Measurements from ENCODE around the gene SLC35F3. TPM values are rescaled to one million over a fixed set of nuclear protein-coding genes. Genes with fewer than 3 reads are reported as not detected.

The SLC35F3 gene
- total and polyA plus RNA-seq, 7 experiments from 2014 or later, result 0.11 to 15.2 (median 0.96) TPM; not detected in 2

DNA sequence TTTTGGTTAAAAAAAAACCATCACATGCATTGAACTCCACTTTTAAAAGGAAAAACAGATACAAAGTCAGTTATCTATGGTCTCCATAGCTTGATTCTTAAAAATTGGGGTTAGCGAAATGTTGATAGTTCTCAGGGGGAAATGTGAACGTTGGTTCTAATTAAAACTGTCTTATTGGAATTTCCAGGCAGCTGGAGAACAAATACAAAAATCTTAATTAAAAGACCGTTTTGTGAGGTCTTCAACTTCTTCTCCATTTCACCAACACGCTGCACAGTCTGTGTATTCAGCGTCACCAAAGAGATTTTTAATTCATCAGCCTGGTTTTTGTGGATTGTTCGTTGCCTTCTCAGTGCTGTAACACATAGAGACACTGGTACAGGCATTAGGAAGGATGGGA, 369.5 kb downstream of the SLC35F3 start:
- H3K27me3 Mint-ChIP-seq, result peaks cover 0 to 17% (median 0%) of the 10 kb centered on the region in 5 donors
- H3K36me3 ChIP-seq (ENCODE audit: control insufficient read depth in 2 of 3, insufficient read depth in 3 of 3, low read length in 3 of 3), result no peaks in the 10 kb centered on the region
- peaks cover 0 to 3% (median 0%) of the 10 kb centered on the region in 11 donors for H3K9me3 Mint-ChIP-seq
- DNase-seq, result no peak
- peaks cover 0 to 7% (median 0%) of the 10 kb centered on the region in 5 donors for H3K36me3 Mint-ChIP-seq
- no peak overlapping the region for H3K4me3 Mint-ChIP-seq
- ChIA-PET POLR2A (no interaction called here), CTCF (no interaction called here)
- no peak overlapping the region for H3K4me3 ChIP-seq (ENCODE audit: low read length)
- H3K4me1 Mint-ChIP-seq, result peaks cover 0 to 32% (median 0%) of the 10 kb centered on the region in 7 donors
- intact Hi-C loops (cut with micrococcal nuclease), result no loop called here
- H3K27ac Mint-ChIP-seq, result no peak overlapping the region
- no peaks in the 10 kb centered on the region for H3K27me3 ChIP-seq (ENCODE audit: control insufficient read depth in 2 of 2, insufficient read depth in 2 of 2, low read length in 2 of 2)
- no peak for ATAC-seq
- H3K4me1 ChIP-seq (ENCODE audit: control insufficient read depth in 2 of 2, insufficient read depth in 2 of 2, low read length in 2 of 2), result no peaks in the 10 kb centered on the region
- no peak overlapping the region for H3K27ac ChIP-seq (ENCODE audit: low read depth, low read length)
- H3K9me3 ChIP-seq (ENCODE audit: control insufficient read depth in 2 of 3, low read length in 3 of 3), result no peaks in the 10 kb centered on the region

GRCh38 chr1:234276151-234276788, 371.8 kb downstream of the SLC35F3 start:
- H3K27ac Mint-ChIP-seq, result peak overlapping the region in 1 of 9 donors; percentile 22
- no peak overlapping the region for H3K4me3 Mint-ChIP-seq
- ATAC-seq (no peak), DNase-seq (no peak)
- H3K9me3 ChIP-seq (ENCODE audit: control insufficient read depth in 2 of 3, low read length in 3 of 3), result no peaks in the 10 kb centered on the region
- H3K27ac ChIP-seq (ENCODE audit: low read depth, low read length), result no peak overlapping the region
- H3K4me1 Mint-ChIP-seq, result peaks cover 0 to 16% (median 0%) of the 10 kb centered on the region in 7 donors
- peaks cover 0 to 21% (median 0%) of the 10 kb centered on the region in 5 donors for H3K27me3 Mint-ChIP-seq
- no peak overlapping the region for H3K4me3 ChIP-seq (ENCODE audit: low read length)
- H3K9me3 Mint-ChIP-seq, result peaks cover 0 to 3% (median 0%) of the 10 kb centered on the region in 11 donors
- ChIA-PET CTCF (no interaction called here), POLR2A (no interaction called here)
- intact Hi-C loops (cut with micrococcal nuclease), result no loop called here
- no peaks in the 10 kb centered on the region for H3K4me1 ChIP-seq (ENCODE audit: control insufficient read depth in 2 of 2, insufficient read depth in 2 of 2, low read length in 2 of 2)
- H3K36me3 ChIP-seq (ENCODE audit: control insufficient read depth in 2 of 3, insufficient read depth in 3 of 3, low read length in 3 of 3), result no peaks in the 10 kb centered on the region
- H3K27me3 ChIP-seq (ENCODE audit: control insufficient read depth in 2 of 2, insufficient read depth in 2 of 2, low read length in 2 of 2), result no peaks in the 10 kb centered on the region
- peaks cover 0 to 4% (median 0%) of the 10 kb centered on the region in 5 donors for H3K36me3 Mint-ChIP-seq

DNA sequence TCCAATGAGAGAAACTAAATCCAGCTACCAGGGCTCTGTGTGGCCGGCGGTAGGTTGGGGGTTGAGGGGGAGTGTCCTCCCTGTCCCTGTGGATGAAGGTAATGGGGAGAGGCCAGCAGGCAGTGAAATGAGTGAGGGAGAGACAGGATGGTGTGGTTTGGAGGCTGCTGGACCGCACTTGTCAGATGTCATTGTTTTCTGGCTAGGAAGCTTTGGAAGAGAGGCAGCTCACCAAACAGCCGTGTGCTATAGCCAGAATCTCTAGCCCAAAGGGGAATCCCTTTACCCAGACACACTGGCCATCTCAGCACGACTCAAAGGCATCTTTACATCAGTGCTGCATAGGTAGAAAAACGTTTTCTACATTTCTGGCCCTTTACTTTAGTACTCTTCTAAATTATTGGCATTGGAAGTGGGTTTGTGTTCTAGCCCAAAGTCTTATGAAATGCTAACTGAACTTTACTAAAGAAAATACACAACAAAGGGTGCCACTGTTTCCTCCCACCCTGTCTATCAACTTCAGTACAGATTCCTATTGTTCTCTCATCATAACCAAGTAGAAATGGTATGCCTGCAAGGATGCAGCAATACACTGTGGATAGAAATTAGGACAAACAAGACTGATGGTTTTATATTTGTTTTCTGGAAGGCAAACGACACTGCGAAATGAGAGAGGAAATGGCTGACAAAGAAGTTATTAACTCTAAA, 372.8 kb downstream of the SLC35F3 start:
- Mint-ChIP-seq H3K9me3 (peaks cover 0 to 3% (median 0%) of the 10 kb centered on the region in 11 donors), H3K27ac (no peak overlapping the region), H3K4me3 (no peak overlapping the region), H3K27me3 (peaks cover 0 to 16% (median 0%) of the 10 kb centered on the region in 5 donors), H3K4me1 (peaks cover 0 to 9% (median 0%) of the 10 kb centered on the region in 7 donors), H3K36me3 (peaks cover 0 to 4% (median 0%) of the 10 kb centered on the region in 5 donors)
- no peaks in the 10 kb centered on the region for H3K4me1 ChIP-seq (ENCODE audit: control insufficient read depth in 2 of 2, insufficient read depth in 2 of 2, low read length in 2 of 2)
- ChIA-PET CTCF (no interaction called here), POLR2A (no interaction called here)
- H3K9me3 ChIP-seq (ENCODE audit: control insufficient read depth in 2 of 3, low read length in 3 of 3), result no peaks in the 10 kb centered on the region
- DNase-seq, result no peak
- intact Hi-C loops (cut with micrococcal nuclease), result no loop called here
- H3K36me3 ChIP-seq (ENCODE audit: control insufficient read depth in 2 of 3, insufficient read depth in 3 of 3, low read length in 3 of 3), result no peaks in the 10 kb centered on the region
- no peaks in the 10 kb centered on the region for H3K27me3 ChIP-seq (ENCODE audit: control insufficient read depth in 2 of 2, insufficient read depth in 2 of 2, low read length in 2 of 2)
- no peak for ATAC-seq
- no peak overlapping the region for H3K4me3 ChIP-seq (ENCODE audit: low read length)
- no peak overlapping the region for H3K27ac ChIP-seq (ENCODE audit: low read depth, low read length)

DNA sequence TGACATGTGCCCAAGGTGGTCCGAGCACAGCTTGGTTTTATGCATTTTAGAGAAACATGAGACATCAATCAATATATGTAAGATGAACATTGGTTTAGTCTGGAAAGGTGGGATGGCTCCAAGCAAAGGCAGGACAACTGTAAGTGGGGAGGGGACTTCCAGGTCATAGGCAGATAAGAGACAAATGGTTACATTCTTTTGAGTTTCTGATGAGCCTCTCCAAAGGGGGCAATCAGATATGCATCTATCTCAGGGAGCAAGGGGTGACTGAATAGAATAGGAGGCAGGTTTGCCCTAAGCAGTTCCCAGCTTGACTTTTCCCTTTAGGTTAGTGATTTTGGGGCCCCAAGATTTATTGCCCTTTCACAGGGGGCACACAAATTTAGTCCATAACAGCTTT, 374.5 kb downstream of the SLC35F3 start:
- ChIA-PET POLR2A (no interaction called here), CTCF (no interaction called here)
- Histone ChIP-seq H3K4me1 (ENCODE audit: control insufficient read depth in 2 of 2, insufficient read depth in 2 of 2, low read length in 2 of 2) (no peaks in the 10 kb centered on the region), H3K4me3 (ENCODE audit: low read length) (no peak overlapping the region), H3K27ac (ENCODE audit: low read depth, low read length) (no peak overlapping the region), H3K9me3 (ENCODE audit: control insufficient read depth in 2 of 3, low read length in 3 of 3) (no peaks in the 10 kb centered on the region), H3K36me3 (ENCODE audit: control insufficient read depth in 2 of 3, insufficient read depth in 3 of 3, low read length in 3 of 3) (no peaks in the 10 kb centered on the region), H3K27me3 (ENCODE audit: control insufficient read depth in 2 of 2, insufficient read depth in 2 of 2, low read length in 2 of 2) (no peaks in the 10 kb centered on the region)
- no peak for DNase-seq
- H3K4me1 Mint-ChIP-seq, result no peaks in the 10 kb centered on the region
- H3K4me3 Mint-ChIP-seq, result no peak overlapping the region
- intact Hi-C loops (cut with micrococcal nuclease), result no loop called here
- peaks cover 0 to 3% (median 0%) of the 10 kb centered on the region in 11 donors for H3K9me3 Mint-ChIP-seq
- ATAC-seq, result no peak
- peaks cover 0 to 7% (median 0%) of the 10 kb centered on the region in 5 donors for H3K27me3 Mint-ChIP-seq
- no peak overlapping the region for H3K27ac Mint-ChIP-seq
- peaks cover 0 to 3% (median 0%) of the 10 kb centered on the region in 5 donors for H3K36me3 Mint-ChIP-seq

- H3K36me3 Mint-ChIP-seq, result peaks cover 0 to 4% (median 0%) of the 10 kb centered on the region in 5 donors
- peaks cover 0 to 5% (median 0%) of the 10 kb centered on the region in 5 donors for H3K27me3 Mint-ChIP-seq
- Histone ChIP-seq H3K36me3 (ENCODE audit: control insufficient read depth in 2 of 3, insufficient read depth in 3 of 3, low read length in 3 of 3) (no peaks in the 10 kb centered on the region), H3K9me3 (ENCODE audit: control insufficient read depth in 2 of 3, low read length in 3 of 3) (no peaks in the 10 kb centered on the region), H3K4me3 (ENCODE audit: low read length) (no peak overlapping the region), H3K27ac (ENCODE audit: low read depth, low read length) (no peak overlapping the region), H3K27me3 (ENCODE audit: control insufficient read depth in 2 of 2, insufficient read depth in 2 of 2, low read length in 2 of 2) (no peaks in the 10 kb centered on the region), H3K4me1 (ENCODE audit: control insufficient read depth in 2 of 2, insufficient read depth in 2 of 2, low read length in 2 of 2) (no peaks in the 10 kb centered on the region)
- peaks cover 0 to 3% (median 0%) of the 10 kb centered on the region in 11 donors for H3K9me3 Mint-ChIP-seq
- no peak overlapping the region for H3K4me3 Mint-ChIP-seq
- DNase-seq (no peak), ATAC-seq (no peak)
- intact Hi-C loops (cut with micrococcal nuclease), result no loop called here
- ChIA-PET CTCF (no interaction called here), POLR2A (no interaction called here)
- no peaks in the 10 kb centered on the region for H3K4me1 Mint-ChIP-seq
- H3K27ac Mint-ChIP-seq, result no peak overlapping the region
Measured at GRCh38 chr1:234280500-234280899, 376.0 kb downstream of the SLC35F3 start.

GRCh38 chr1:234281826-234282489, 377.5 kb downstream of the SLC35F3 start:
- DNase-seq (no peak), ATAC-seq (no peak)
- Mint-ChIP-seq H3K27ac (no peak overlapping the region), H3K4me1 (no peaks in the 10 kb centered on the region), H3K36me3 (peaks cover 0 to 4% (median 0%) of the 10 kb centered on the region in 5 donors), H3K4me3 (no peak overlapping the region), H3K27me3 (peaks cover 0 to 10% (median 0%) of the 10 kb centered on the region in 5 donors), H3K9me3 (peaks cover 0 to 3% (median 0%) of the 10 kb centered on the region in 11 donors)
- intact Hi-C loops (cut with micrococcal nuclease), result no loop called here
- Histone ChIP-seq H3K9me3 (ENCODE audit: control insufficient read depth in 2 of 3, low read length in 3 of 3) (no peaks in the 10 kb centered on the region), H3K4me3 (ENCODE audit: low read length) (no peak overlapping the region), H3K27ac (ENCODE audit: low read depth, low read length) (no peak overlapping the region), H3K4me1 (ENCODE audit: control insufficient read depth in 2 of 2, insufficient read depth in 2 of 2, low read length in 2 of 2) (no peaks in the 10 kb centered on the region), H3K36me3 (ENCODE audit: control insufficient read depth in 2 of 3, insufficient read depth in 3 of 3, low read length in 3 of 3) (no peaks in the 10 kb centered on the region), H3K27me3 (ENCODE audit: control insufficient read depth in 2 of 2, insufficient read depth in 2 of 2, low read length in 2 of 2) (no peaks in the 10 kb centered on the region)
- ChIA-PET CTCF (no interaction called here), POLR2A (no interaction called here)
